GM13976 (cell line): ENCODE measurements around the gene MIGA2.

Source experiments
- DNase-seq: peaks from one replicate; pipeline ENCODE4 v3.0.0; 2012; ENCODE audit warnings: low spot score
- CTCF ChIP-seq: IDR thresholded peaks from 2 replicates; pipeline ENCODE4 v1.5.1; 2012; ENCODE audit warnings: borderline replicate concordance, mild to moderate bottlenecking; ENCODE audit not compliant: insufficient read depth; ENCODE audit errors: extremely low read depth, missing control alignments, control extremely low read depth
- in situ Hi-C: fragments of 300-500 bp; cut with MboI; formaldehyde crosslinking; loops from one replicate; pipeline ENCODE4 v1.12.0; 2022; ENCODE audit warnings: low sequenced_read_pairs, mixed read lengths, inconsistent platforms; ENCODE audit not compliant: unreplicated experiment

Gene MIGA2

DNA sequence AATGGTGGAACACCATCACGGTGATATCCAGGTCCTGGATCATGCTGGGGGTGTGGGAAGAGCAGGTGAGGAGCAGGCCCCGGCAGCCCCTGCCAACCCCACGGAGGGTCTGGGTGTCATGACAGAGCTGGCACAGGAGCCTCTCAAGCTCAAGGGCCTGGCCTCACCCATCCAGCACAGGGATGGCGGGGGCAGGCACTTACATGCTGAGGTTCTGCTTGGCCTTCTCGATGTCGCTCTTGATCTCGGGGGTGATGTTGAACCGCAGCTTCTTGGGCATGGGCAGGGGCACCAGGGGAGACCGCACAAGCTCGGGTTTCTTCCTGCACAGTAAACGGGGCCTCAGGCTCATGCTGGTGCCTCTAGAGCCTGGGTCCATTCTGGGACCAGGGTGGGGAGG, 61.9 kb downstream of the MIGA2 start:
- no peak for TF ChIP-seq CTCF
- in situ Hi-C loops: no loop called here
- DNase-seq: no peak

DNA sequence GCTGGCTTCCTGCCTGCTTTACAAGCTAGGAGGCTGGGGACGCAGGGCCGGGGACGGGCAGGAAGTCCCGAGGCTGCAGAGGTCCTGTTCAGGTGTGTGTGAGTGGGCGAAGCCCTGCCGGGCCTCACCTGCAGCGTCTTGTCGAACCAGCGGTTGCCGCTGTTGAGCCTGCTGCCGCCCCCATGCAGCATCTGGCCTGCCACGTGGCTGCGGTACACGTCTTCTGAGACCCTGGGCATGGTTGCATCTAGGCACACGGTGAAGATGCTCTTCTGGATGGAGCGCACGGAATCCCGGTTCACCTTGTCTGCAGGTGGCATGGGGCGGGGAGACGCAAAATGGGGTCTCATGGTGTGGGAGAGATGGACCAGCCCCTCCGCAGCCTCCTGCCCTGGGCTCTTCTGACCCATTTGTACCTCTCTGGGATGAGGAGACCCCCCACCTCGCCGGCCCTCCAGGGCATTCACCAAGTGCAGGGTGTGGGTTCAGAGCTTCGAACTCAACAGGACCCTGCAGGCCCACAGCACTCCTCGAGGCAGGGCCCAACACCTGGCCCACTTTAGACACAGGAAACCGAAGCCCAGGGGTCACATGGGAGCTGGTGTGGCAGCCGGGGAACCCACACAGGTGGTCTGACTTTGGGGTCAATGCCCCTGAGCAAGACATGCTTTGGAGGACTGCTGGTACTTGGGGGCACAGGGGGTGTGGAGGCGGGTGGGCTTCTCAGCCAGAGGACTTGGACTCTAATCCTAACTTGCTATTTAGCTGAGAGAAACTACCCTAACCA, 64.2 kb downstream of the MIGA2 start:
- no peak for DNase-seq
- in situ Hi-C loops: no loop called here
- no peak for TF ChIP-seq CTCF

DNA sequence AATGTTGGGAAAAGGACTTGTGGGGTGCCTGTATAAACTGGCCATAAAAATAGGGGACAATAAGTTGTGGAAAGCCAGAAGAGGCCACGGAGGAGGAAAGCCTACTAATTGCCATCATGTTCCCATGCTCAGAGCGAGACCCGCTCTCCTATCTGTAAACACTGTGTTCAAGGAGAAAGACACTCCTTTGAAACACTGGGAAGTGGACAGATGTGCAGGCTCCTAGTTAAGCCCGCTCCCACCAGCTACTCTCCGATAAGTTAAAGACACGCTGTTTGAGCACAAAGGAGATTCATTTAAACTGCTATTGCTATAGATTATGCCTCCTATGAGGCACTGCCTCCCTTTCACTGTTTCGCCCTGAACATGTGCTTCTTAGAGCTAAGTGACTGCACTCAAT, 64.9 kb downstream of the MIGA2 start:
- no peak for TF ChIP-seq CTCF
- in situ Hi-C loops: no loop called here

DNA sequence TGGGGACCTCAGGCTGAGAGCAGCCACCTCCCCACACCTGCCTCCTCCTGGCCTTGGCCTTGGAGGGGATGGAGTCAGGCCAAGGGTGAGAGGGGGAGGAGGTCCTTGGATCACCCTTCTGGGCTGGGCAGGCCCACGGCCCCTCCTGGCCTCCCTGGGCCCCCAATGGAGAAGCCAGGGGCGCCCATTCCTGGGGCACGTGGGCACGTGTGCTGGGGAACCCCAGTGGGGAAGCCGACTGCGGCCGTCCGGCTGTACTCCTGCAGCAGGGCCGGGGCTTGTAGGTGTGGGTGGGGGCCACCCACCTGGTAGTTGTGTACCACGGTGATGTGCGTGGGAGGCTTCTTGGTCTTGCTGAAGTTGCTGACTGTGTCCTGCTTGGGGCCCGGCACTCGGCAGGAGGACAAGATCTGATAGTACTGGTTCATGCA, 65.7 kb downstream of the MIGA2 start:
- in situ Hi-C loops: no loop called here
- no peak for TF ChIP-seq CTCF
- no peak for DNase-seq

More for the DNA sequence above, 64.9 kb downstream of the MIGA2 start:
- no peak for DNase-seq

- DNase-seq: peak; percentile 74
Observed at GRCh38 chr9:129102791-129103594, 66.6 kb downstream of the MIGA2 start.

GRCh38 chr9:129103595-129103965, 67.2 kb downstream of the MIGA2 start:
- no peak for TF ChIP-seq CTCF
- no peak for DNase-seq
- in situ Hi-C loops: no loop called here

More at GRCh38 chr9:129102791-129103594, 66.6 kb downstream of the MIGA2 start:
- peak; percentile 31 for TF ChIP-seq CTCF
- in situ Hi-C loops: no loop called here
